Liver (tissue), 9 donors: Measurements from ENCODE around the gene ZNF559. TPM values are rescaled to one million over a fixed set of nuclear protein-coding genes. Genes with fewer than 3 reads are reported as not detected.

Experiments
- DNase-seq: peaks from one replicate; pipeline ENCODE4 v3.0.0-alpha.2; 2017; ENCODE audit warnings: low spot score
- H3K27ac ChIP-seq, 2 donors: one replicate each; pipeline ENCODE4 v1.7.0; 2013; ENCODE audit warnings: inconsistent platforms in 2 of 2, low read length in 2 of 2, control low read depth in 1 of 2, low read depth in 1 of 2, mild to moderate bottlenecking in 1 of 2
- H3K27me3 ChIP-seq, 4 donors: one replicate each; pipeline versions ENCODE4 v1.6.1 to v1.7.0; 2013; ENCODE audit warnings: low read length in 3 of 4, inconsistent platforms in 1 of 4, mild to moderate bottlenecking in 1 of 4, moderate library complexity in 1 of 4; ENCODE audit not compliant: control insufficient read depth in 4 of 4, insufficient read depth in 4 of 4
- H3K36me3 ChIP-seq, 4 donors: one replicate each; pipeline versions ENCODE4 v1.6.1 to v1.7.0; 2013; ENCODE audit warnings: low read length in 3 of 4, mild to moderate bottlenecking in 3 of 4, low read depth in 1 of 4, moderate library complexity in 1 of 4; ENCODE audit not compliant: control insufficient read depth in 4 of 4, insufficient read depth in 3 of 4
- H3K4me1 ChIP-seq, 4 donors: one replicate each; pipeline versions ENCODE4 v1.6.1 to v1.7.0; 2013; ENCODE audit warnings: low read length in 3 of 4, mild to moderate bottlenecking in 3 of 4, moderate library complexity in 1 of 4; ENCODE audit not compliant: control insufficient read depth in 4 of 4, insufficient read depth in 4 of 4
- H3K4me3 ChIP-seq, 3 donors: one replicate each; pipeline versions ENCODE4 v1.6.1 to v1.7.0; 2013; ENCODE audit warnings: low read length in 3 of 3, control low read depth in 1 of 3, low read depth in 1 of 3, mild to moderate bottlenecking in 1 of 3
- H3K9ac ChIP-seq, 2 donors: one replicate each; pipeline ENCODE4 v1.7.0; 2013; ENCODE audit warnings: low read length in 2 of 2, mild to moderate bottlenecking in 2 of 2, moderate library complexity in 2 of 2, control low read depth in 1 of 2, low read depth in 1 of 2
- H3K9me3 ChIP-seq, 4 donors: one replicate each; pipeline versions ENCODE4 v1.6.1 to v1.7.0; 2013; ENCODE audit warnings: low read length in 3 of 4; ENCODE audit not compliant: control insufficient read depth in 4 of 4
- ATF3 ChIP-seq: IDR thresholded peaks from 2 replicates; pipeline ENCODE4 v1.6.1; 2016; ENCODE audit warnings: antibody characterized with exemption
- EGR1 ChIP-seq, 2 donors: IDR thresholded peaks; 2 replicates each; pipeline ENCODE4 v1.6.1; 2016 to 2018; ENCODE audit warnings: antibody characterized with exemption in 2 of 2, low read depth in 2 of 2
- FOXA1 ChIP-seq: IDR thresholded peaks from 2 replicates; pipeline ENCODE4 v1.6.1; 2016; ENCODE audit warnings: antibody characterized with exemption
- FOXA2 ChIP-seq: IDR thresholded peaks from 2 replicates; pipeline ENCODE4 v1.6.1; 2016; ENCODE audit warnings: antibody characterized with exemption
- GABPA ChIP-seq, 2 donors: IDR thresholded peaks in 1 of 2; conservative IDR thresholded peaks in 1 of 2; 2 replicates each; pipeline ENCODE4 v1.6.1; 2016; ENCODE audit warnings: antibody characterized with exemption in 2 of 2, mild to moderate bottlenecking in 1 of 2, moderate library complexity in 1 of 2
- HNF4A ChIP-seq, 2 donors: conservative IDR thresholded peaks; 2 replicates each; pipeline ENCODE4 v1.6.1; 2016; ENCODE audit warnings: antibody characterized with exemption in 2 of 2, mild to moderate bottlenecking in 2 of 2
- HNF4G ChIP-seq: IDR thresholded peaks from 2 replicates; pipeline ENCODE4 v1.6.1; 2016; ENCODE audit warnings: antibody characterized with exemption
- JUND ChIP-seq, 2 donors: IDR thresholded peaks; 2 replicates each; pipeline ENCODE4 v1.6.1; 2016; ENCODE audit warnings: antibody characterized with exemption in 2 of 2
- NR2F2 ChIP-seq: IDR thresholded peaks from 2 replicates; pipeline ENCODE4 v1.6.1; 2016; ENCODE audit warnings: antibody characterized with exemption
- RAD21 ChIP-seq, 2 donors: IDR thresholded peaks; 2 replicates each; pipeline ENCODE4 v1.6.1; 2016; ENCODE audit warnings: antibody characterized with exemption in 2 of 2, mild to moderate bottlenecking in 2 of 2
- RXRA ChIP-seq, 2 donors: IDR thresholded peaks; 2 replicates each; pipeline ENCODE4 v1.6.1; 2017 to 2018; ENCODE audit warnings: antibody characterized with exemption in 2 of 2, mild to moderate bottlenecking in 1 of 2
- SP1 ChIP-seq: IDR thresholded peaks from 2 replicates; pipeline ENCODE4 v1.6.1; 2018; ENCODE audit warnings: antibody characterized with exemption, mild to moderate bottlenecking
- TAF1 ChIP-seq: conservative IDR thresholded peaks from 2 replicates; pipeline ENCODE4 v1.6.1; 2016; ENCODE audit warnings: antibody characterized with exemption, mild to moderate bottlenecking
- YY1 ChIP-seq: IDR thresholded peaks from 2 replicates; pipeline ENCODE4 v1.6.1; 2016; ENCODE audit warnings: antibody characterized with exemption, mild to moderate bottlenecking
- ZBTB33 ChIP-seq: IDR thresholded peaks from 2 replicates; pipeline ENCODE4 v1.6.1; 2016; ENCODE audit warnings: antibody characterized with exemption
- WGBS: extraction: QIAGEN DNeasy Blood & Tissue Kit; methylation state at CpG from one replicate; pipeline ENCODE4 v1.1.7; 2013; 5-methylcytosine and 5-hydroxymethylcytosine counted together
- polyA plus RNA-seq, 2 donors: library from polyadenylated mRNA; stranded (reverse) in 1 of 2; unstranded in 1 of 2; fragments of 200-250 nt in 1 of 2; fragments of >200 nt in 1 of 2; fragmentation: Nextera tagmentation in 1 of 2; extraction: Ambion mirVana in 1 of 2; gene quantifications; one replicate each; pipeline versions ENCODE4 v1.2.1 to v1.2.3, GENCODE V29; 2013 to 2015
- total RNA-seq, 2 donors: library from RNA; depleted of rRNA; stranded (reverse); fragments of >200 nt; gene quantifications; one replicate each; pipeline ENCODE4 v1.2.3, GENCODE V29; 2014
- donor health status: healthy.
- donor health status: healthy.
- donor health status: healthy.
- donor health status: healthy.
- donor health status: healthy.

The ZNF559 gene
- total and polyA plus RNA-seq, 4 donors, result 2.6 to 6.2 (median 3.6) TPM

GRCh38 chr19:9306443-9306842 is 17.5 kb upstream of the ZNF559 start:
- 98% methylated on average over 1 of the region's 1 CpG for WGBS
- H3K9me3 ChIP-seq, result peaks cover 19 to 34% (median 23%) of the 10 kb centered on the region in 4 donors
- peak overlapping the region in 1 of 3 donors; percentile 12 for H3K4me3 ChIP-seq
- H3K27ac ChIP-seq, result no peak overlapping the region
- H3K36me3 ChIP-seq, result peaks cover 3 to 17% (median 17%) of the 10 kb centered on the region in 4 donors
- no peak overlapping the region for H3K9ac ChIP-seq
- H3K4me1 ChIP-seq, result peaks cover 0 to 4% (median 1%) of the 10 kb centered on the region in 4 donors
- DNase-seq, result no peak
- TF ChIP-seq SP1, result no peak
- no peak for TF ChIP-seq ZBTB33
- TF ChIP-seq HNF4A (conservative IDR thresholded peaks at IDR 0.05), result no peak
- no peak for TF ChIP-seq YY1
- no peak for TF ChIP-seq RAD21 (IDR thresholded peaks at IDR 0.05)
- no peak for TF ChIP-seq JUND (IDR thresholded peaks at IDR 0.05)
- TF ChIP-seq TAF1, result no peak
- TF ChIP-seq ATF3, result no peak
- TF ChIP-seq RXRA (IDR thresholded peaks at IDR 0.05), result no peak
- no peak for TF ChIP-seq FOXA2
- no peak for TF ChIP-seq GABPA (IDR thresholded peaks at IDR 0.05 in 1 of 2, conservative IDR thresholded peaks at IDR 0.05 in 1 of 2)
- no peak for TF ChIP-seq FOXA1
- H3K27me3 ChIP-seq, result no peaks in the 10 kb centered on the region

- H3K27ac ChIP-seq, result no peak overlapping the region
- WGBS, result 75% methylated on average over 10 of the region's 10 CpGs
- DNase-seq, result no peak
- H3K9me3 ChIP-seq, result peaks cover 12 to 27% (median 13%) of the 10 kb centered on the region in 4 donors
- no peaks in the 10 kb centered on the region for H3K27me3 ChIP-seq
- H3K9ac ChIP-seq, result no peak overlapping the region
- peaks cover 2 to 4% (median 3%) of the 10 kb centered on the region in 4 donors for H3K36me3 ChIP-seq
- peak overlapping the region in 1 of 3 donors; percentile 76 for H3K4me3 ChIP-seq
- H3K4me1 ChIP-seq, result peaks cover 0 to 4% (median 1%) of the 10 kb centered on the region in 4 donors
- TF ChIP-seq JUND (IDR thresholded peaks at IDR 0.05) (no peak), RXRA (IDR thresholded peaks at IDR 0.05) (no peak), GABPA (IDR thresholded peaks at IDR 0.05 in 1 of 2, conservative IDR thresholded peaks at IDR 0.05 in 1 of 2) (no peak), SP1 (no peak), ATF3 (no peak), RAD21 (IDR thresholded peaks at IDR 0.05) (no peak)
Measured at GRCh38 chr19:9308091-9308770, 15.7 kb upstream of the ZNF559 start.

- H3K27me3 ChIP-seq, result no peaks in the 10 kb centered on the region
- WGBS, result 2% methylated on average over 63 of the region's 63 CpGs
Measured at GRCh38 chr19:9309139-9309973, 14.6 kb upstream of the ZNF559 start, which contains the start of gene ZNF699. ZNF699 (minus strand) TSS chr19:9309838; CDS start chr19:9305119, 4,719 bp downstream.

More at GRCh38 chr19:9309139-9309973, 14.6 kb upstream of the ZNF559 start, which contains the start of gene ZNF699:
- peaks cover 0 to 4% (median 1%) of the 10 kb centered on the region in 4 donors for H3K4me1 ChIP-seq
- DNase-seq, result peak; percentile 94
- H3K4me3 ChIP-seq, result peak within 1 kb of the TSS; percentile 66 to 78 (median 76)
- H3K9ac ChIP-seq, result no peak within 1 kb of the TSS
- no peak for TF ChIP-seq HNF4G
- TF ChIP-seq SP1, result peak; percentile 42
- TF ChIP-seq JUND (IDR thresholded peaks at IDR 0.05), result no peak
- TF ChIP-seq YY1, result peak; percentile 97
- peak; percentile 75 for TF ChIP-seq ZBTB33
- peak in 1 of 2 donors; percentile 75 for TF ChIP-seq EGR1 (IDR thresholded peaks at IDR 0.05; ENCODE audit: low read depth in 2 of 2)
- TF ChIP-seq NR2F2, result peak; percentile 14
- no peak for TF ChIP-seq ATF3
- peak in 1 of 2 donors; percentile 86 for TF ChIP-seq GABPA (IDR thresholded peaks at IDR 0.05 in 1 of 2, conservative IDR thresholded peaks at IDR 0.05 in 1 of 2)
- peaks cover 9 to 28% (median 13%) of the 10 kb centered on the region in 4 donors for H3K9me3 ChIP-seq
- peaks cover 0 to 4% (median under 1%) of the 10 kb centered on the region in 4 donors for H3K36me3 ChIP-seq
- H3K27ac ChIP-seq, result peak within 1 kb of the TSS; percentile 75 to 77
